HG03135 (cell line): ENCODE measurements around the gene VSIG8.

Source experiments
- ATAC-seq: cut with Tn5 transposase; IDR thresholded peaks from one replicate; pipeline ENCODE4 v1.9.1; 2021; ENCODE audit warnings: mild to moderate bottlenecking, moderate library complexity; ENCODE audit not compliant: unreplicated experiment

The VSIG8 gene

DNA sequence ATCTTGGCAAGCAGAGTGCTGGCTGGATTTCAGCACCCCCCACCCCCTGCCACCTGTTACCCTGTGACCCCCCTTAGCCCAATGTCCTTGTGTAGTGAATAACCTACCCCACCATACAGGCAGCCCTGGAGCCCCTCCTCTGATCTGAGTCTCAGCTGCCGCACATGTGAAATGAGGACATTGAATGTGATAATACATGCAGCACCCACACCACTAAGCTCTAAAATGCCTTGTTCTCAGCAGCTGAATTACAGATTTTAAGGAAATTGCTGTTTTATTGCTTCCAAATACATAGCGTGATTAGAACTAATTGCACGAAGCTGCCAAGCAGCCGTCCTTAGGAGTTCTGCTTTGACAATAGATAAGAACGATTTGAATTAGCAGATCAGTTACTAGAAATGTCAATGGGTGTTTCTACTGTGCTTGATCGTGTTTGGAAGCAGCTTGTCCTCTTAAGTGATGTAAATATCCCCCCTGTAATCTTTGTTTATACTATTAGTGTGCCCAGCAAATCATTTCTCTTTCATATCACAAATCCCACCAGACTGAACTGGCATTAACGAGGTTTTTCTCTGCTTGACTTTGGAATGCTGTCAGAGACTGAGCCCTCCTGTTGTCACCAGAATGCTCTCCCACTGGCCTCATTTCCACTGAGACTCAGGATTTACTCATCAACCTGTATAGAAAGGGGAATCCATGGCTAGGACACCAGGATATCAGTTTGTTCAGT, 30.9 kb downstream of the VSIG8 start:
- ATAC-seq, result no peak

DNA sequence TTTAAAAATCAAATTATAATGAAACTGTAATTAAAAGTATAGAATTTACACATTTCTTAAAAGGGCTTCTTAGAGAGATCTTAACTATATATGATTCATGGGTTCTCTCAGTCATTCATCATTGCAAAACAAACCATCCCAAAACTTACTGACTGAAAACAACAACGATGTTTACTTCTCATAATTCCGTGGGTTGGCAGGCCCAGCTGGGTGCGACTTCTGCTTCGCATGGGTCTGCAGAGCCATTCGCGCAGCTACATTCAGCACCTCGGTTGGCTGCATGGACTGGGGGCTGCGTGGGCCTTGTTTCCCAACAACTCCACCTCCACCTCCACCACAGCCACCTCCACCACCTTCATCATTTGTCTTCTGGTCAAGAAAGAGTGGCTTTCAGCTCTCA, 31.7 kb downstream of the VSIG8 start:
- no peak for ATAC-seq

DNA sequence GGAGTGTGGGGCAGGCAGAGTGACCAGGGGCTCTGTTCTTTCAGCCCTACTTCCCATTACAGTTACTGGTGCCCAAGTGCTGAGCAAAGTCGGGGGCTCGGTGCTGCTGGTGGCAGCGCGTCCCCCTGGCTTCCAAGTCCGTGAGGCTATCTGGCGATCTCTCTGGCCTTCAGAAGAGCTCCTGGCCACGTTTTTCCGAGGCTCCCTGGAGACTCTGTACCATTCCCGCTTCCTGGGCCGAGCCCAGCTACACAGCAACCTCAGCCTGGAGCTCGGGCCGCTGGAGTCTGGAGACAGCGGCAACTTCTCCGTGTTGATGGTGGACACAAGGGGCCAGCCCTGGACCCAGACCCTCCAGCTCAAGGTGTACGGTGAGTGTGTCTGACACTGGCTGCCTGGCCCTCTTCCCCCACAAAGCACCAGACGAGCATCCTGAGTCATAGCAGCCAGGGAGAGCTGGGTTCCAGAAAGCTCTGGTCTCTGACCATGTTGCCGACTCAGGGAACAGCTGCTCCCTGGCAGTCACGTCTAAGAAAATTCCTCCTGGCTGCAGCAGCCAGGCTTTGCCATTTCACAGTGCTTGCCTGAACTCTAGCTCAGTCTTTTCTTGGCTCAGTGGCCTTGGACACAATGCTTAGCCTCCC, 32.5 kb downstream of the VSIG8 start:
- no peak for ATAC-seq

DNA sequence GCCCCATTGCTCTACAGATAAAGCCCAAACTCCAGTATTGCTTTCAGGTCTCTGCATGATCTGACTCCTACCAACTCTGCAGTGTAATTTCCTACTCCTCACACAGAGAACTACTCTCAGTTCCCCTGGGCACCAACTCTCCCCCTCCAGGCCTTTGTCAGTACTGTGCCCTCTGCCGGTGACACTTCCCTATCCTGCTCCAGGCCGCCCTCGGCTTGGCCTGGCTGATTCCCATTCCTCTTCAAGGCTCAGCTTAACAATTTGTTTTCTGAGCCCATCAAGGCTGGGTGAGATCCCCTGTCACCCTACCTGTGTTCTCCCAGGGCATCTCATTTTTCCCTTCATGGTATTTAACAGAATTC, 33.2 kb downstream of the VSIG8 start:
- peak; percentile 83 for ATAC-seq

DNA sequence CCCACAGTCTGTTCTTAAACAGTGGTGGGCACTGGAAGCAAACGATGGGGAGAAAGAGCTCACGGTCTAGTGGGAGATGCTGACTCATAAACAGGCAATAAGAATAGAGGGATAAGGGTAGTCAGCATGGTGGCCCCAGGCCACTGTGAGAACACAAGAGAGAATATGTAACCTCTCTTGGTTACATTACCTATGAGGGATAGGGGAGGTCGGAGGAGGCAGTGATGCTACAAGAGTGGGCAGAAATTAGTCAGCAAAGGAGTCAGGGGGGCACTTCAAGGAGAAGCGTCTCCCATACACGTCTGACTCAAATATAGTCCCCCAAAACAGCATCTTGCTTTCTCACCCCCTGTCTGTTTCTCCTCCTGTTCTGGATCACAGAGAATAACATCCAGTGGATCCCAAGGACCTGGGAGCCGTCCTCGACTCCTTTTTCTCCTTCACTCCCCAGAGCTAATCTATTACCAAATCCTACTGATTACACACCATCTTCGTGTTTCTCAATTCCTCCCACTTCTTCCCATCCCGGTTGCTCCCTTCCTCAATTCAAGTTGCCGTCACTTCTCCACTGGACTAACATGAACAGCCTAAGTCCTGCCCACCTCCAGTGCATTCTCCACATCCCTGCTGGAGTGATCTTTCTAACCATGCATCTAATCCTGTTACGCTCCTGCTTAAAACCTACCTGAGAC, 33.7 kb downstream of the VSIG8 start:
- no peak for ATAC-seq

DNA sequence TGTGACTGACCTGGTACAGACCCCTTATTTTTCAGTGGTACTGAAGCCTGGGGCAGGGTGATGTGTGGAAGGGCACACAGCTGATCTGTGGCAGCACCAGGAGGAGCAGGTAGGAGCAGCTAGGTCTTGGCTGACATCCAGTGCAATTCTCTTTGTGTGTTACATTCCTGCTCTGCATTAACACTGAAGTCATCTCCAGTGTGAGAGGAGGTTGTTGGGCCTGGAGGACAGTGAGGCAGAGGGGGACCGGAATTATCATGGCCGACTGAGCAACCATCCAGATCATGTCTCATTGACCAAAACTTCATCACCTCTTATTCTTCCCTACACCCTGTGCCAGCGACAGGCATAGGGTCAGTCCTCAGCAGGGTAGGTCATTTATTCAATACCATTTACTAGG, 34.3 kb downstream of the VSIG8 start:
- no peak for ATAC-seq

DNA sequence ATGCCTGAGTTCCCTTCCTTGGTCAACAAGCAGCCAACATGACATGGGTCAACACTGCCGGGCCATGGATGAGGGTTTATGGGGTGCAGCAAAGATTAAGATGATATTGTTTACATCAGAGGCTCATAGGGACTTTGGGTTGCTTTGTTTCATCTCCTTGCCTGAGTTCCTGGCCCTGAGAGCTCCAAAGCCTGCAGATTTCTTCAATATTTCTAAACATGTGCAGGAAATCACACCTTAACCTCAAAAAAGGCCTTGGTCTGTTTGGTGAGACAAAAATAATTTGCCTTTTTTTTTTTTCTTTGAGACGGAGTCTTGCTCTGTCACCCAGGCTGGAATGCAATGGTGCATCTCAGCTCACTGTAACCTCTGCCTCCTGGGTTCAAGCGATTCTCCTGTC, 34.9 kb downstream of the VSIG8 start:
- ATAC-seq, result no peak

DNA sequence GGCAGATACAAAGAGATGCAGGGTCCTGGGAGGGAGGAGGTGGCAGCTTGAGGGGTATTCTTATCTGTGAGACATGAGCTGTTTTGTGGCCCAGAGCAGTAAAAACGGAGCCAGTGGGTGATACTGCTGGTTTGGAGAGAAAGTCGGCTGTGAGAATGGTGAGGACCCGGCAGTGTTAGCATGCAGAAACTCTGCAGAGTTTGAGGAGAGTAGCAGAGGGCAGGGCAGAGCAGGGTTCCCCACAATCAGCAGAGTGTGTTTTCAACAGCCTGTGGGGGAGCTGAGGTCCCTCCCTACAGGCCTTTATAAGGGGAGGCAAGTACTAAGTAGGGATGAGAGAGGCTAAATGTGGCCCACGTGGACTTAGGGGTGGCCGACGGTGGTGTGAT, 35.4 kb downstream of the VSIG8 start:
- no peak for ATAC-seq

DNA sequence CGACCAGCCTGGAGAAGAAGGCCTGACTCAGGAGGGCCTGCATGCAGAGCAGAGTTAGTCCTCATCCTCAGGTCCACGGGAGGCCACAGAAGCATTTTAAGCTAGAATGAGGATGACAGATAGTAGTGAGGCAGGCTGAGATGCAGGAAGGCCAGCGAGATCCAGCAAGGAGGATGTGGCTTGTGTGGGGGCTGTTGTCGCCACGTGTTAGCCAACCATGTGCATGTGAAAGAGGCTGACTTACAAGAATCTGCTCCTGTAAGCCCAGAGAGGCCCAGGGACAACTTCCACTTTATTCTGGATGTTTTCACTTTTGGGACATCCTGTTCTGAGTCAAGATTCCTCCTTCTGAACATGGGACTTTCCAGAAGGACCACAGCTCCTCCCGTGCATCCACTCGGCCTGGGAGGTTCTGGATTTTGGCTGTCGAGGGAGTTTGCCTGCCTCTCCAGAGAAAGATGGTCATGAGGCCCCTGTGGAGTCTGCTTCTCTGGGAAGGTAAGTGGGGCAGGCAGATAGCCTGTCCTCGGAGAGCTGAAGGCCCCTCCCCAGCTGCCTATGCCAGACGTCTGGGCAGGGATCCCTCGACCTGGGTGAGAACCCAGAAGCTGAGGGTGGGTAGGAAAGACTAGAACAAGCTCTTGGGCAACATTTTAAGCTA, 35.9 kb downstream of the VSIG8 start, which contains the start of gene SLAMF8:
Gene SLAMF8 (plus strand): TSS at position 433 of the 661 bp plus-strand sequence. CDS start 26 bp downstream, at position 459.
- ATAC-seq, result no peak

DNA sequence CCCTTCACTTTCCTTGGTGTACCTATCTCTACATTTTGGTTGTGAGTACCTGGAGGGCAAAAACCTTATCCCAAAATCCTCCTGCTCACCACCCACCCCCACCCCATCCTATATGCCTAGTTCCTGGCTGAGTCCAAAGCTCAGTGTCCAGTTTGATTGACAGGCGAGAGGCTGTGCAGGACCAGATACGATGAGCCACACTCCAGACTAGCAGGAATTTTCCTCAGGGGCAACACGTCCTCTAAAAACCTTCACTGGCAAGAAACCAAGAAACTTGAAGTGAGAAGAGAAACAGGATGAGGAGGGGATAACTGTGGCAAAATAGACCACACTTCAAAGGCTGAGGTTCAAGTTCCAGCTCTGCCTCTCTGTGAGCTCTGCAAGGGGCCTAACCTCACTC, 36.9 kb downstream of the VSIG8 start:
- no peak for ATAC-seq

DNA sequence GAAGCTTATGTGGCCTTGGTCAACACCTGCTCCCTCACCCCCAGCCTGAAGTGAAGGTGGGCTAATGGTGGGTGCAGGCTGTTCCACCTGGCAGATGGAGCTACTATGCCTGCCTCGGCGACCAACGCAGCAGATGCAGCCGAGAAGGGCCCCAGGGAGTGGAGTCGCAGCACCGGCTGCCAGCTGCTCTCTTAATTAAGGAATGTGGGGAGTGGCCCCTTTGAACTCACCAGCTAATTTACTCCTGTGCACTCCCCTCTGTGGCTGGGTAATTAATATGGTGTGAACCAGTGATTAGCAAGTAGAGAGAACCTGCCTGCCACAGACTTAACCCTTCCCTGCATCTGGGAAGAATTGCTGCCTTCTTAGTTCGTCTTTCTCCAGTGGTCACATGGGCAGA, 39.1 kb downstream of the VSIG8 start:
- ATAC-seq, result no peak

DNA sequence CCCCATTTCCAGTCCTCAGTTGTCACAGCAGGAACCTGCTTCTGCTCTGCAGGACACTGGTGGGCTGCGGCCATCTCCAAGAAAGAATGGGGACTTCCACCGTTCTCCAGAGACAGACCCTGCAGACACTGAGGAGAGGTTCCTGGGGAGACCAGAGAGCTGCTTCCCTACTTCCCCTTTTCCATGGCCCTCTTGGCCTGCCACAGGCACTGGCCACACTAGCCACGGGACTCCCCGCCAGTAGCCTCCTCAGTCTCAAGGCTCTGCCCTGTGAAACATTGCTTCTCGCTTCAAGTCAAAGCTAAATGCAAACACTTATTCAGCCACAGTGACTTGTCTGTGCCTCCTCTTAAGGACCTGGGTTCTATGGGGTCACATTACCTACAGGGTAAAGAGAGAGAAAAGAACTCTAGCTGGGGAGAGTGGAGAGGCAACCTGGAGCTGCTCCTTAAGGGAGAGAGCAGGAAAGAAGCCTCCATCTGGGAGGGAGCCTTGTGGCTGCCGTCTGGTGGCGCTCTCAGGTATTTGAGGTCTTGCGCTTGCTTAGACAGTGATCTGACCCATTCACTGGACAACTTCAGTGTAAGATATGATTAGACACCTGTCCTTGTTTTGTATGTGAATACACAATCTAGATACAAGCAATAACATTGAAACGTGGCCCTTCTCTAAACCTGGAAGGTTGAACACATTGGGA, 41.1 kb downstream of the VSIG8 start:
- ATAC-seq, result no peak

DNA sequence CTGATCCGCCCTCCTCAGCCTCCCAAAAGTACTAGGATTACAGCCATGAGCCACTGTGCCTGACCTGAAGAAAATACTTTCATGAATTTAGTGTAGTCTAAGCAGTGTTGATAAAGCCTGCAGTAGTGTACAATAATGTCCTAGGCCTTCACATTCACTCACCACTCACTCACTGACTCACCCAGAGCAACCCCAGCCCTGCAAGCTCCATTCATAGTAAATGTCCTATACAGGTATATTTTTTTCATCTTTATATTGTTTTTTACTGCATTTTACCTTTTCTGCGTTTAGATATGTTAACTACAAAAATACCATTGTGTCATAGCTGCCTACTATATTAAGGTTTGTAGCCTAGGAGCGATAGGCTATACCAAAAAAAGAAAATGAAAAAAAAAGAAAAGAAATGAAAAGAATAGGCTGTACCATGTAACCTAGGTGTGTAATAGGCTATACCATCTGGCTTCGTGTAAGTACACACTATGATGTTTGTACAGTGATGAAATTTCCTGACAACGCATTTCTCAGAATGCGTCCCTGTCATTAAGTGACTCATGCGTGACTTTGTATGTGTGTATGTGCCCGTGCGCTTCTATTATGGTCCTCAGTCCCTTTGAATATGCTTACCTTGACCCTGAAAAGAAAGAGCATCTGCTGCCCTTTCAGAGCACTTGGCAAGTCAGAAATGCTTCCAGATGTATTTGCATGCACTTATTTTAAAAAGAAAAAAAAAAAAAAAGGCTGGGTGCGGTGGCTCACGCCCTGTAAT, 45.0 kb downstream of the VSIG8 start:
- ATAC-seq, result no peak

DNA sequence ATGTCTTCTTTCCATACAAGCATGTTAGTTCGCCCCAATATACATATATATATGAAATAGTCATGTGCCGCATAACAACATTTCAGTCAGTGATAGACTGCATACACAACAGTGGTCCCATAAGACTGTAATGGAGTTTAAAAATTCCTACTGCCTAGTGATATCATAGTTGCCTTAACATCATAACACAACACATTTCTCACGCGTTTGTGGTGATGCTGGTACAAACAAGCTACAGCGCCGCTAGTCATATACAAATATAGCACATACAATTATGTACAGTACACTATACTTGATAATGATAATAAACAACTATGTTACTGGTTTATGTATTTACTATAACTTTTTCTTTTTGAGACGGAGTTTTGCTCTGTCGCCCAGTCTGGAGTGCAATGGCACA, 46.5 kb downstream of the VSIG8 start:
- no peak for ATAC-seq

DNA sequence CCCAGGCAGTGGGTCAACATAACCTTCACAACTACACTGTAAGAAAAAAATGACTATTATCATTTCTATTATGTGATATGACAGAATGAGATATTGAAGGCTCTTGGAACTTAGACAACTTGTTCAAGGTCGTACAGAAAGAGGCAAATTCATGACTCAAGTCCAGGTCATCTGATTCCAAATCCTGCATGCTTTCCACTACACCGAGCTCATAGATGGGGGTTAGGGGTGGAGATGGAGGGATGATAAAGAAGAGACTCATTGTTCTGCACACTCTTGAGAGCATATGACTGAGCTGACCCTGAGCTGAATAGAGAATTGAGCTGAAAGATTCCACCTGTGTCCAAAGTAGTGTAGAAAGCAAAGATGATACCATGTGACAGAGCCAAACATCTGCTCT, 57.5 kb downstream of the VSIG8 start:
- ATAC-seq, result no peak
